Endothelial cell of umbilical vein (primary cell): ENCODE results near the gene GYS2. TPM values are rescaled to one million over a fixed set of nuclear protein-coding genes. Genes with fewer than 3 reads are reported as not detected.

Experiments
- BruUV-seq: library from RNA; stranded (reverse); fragments of 400-500 nt; replicated peaks from 2 replicates; lab custom pipeline; 2021; lab: Mats Ljungman, UMichigan
- CTCF ChIA-PET: fragments of 300-600, 350-600 bp; sonication (Branson Sonifier 250); formaldehyde crosslinking; loops from one replicate; lab custom pipeline; 2021; ENCODE audit warnings: antibody characterized with exemption, inconsistent platforms; lab: Charles Lee
- POLR2A ChIA-PET: fragments of 300-600, 350-600 bp; sonication (Branson Sonifier 250); formaldehyde crosslinking; loops from one replicate; lab custom pipeline; 2021; ENCODE audit warnings: antibody characterized with exemption, inconsistent platforms; lab: Charles Lee
- DNase-seq: peaks from one replicate; pipeline ENCODE4 v3.0.0-alpha.2; 2011; ENCODE audit warnings: low read depth, low spot score
- FAIRE-seq: peaks from 2 replicates; lab custom pipeline; 2011; peaks lifted over from hg19 to GRCh38; lab: Jason Lieb, UNC
- H2AFZ ChIP-seq: 2 replicates; pipeline ENCODE4 v1.6.0; 2012; ENCODE audit warnings: low read depth, low read length, control low read depth, inconsistent platforms
- H3K27ac ChIP-seq: 2 replicates; pipeline ENCODE4 v1.5.1; 2011; ENCODE audit warnings: low read depth, mild to moderate bottlenecking, control low read depth, low read length, moderate library complexity; ENCODE audit not compliant: insufficient read depth
- H3K27me3 ChIP-seq, 2 experiments: 2 replicates each; pipeline versions ENCODE4 v1.6.0 to v1.6.1; 2011; ENCODE audit warnings: low read length in 2 of 2, mixed read lengths in 1 of 2; ENCODE audit not compliant: control insufficient read depth in 2 of 2, insufficient read depth in 2 of 2
- H3K36me3 ChIP-seq, 2 experiments: 2 replicates in 1 of 2; 3 replicates in 1 of 2; pipeline ENCODE4 v1.5.1; 2011; ENCODE audit warnings: low read length in 2 of 2, mild to moderate bottlenecking in 1 of 2, moderate library complexity in 1 of 2; ENCODE audit not compliant: control insufficient read depth in 2 of 2, insufficient read depth in 2 of 2; ENCODE audit errors: extremely low read depth in 1 of 2
- H3K4me1 ChIP-seq: 3 replicates; pipeline ENCODE4 v1.5.1; 2011; ENCODE audit warnings: mild to moderate bottlenecking, low read length; ENCODE audit not compliant: control insufficient read depth, insufficient read depth; ENCODE audit errors: extremely low read depth
- H3K4me2 ChIP-seq: 2 replicates; pipeline ENCODE4 v1.6.1; 2011; ENCODE audit warnings: low read length, control low read depth, mixed read lengths; ENCODE audit not compliant: insufficient read depth
- H3K4me3 ChIP-seq, 3 experiments: fragments of 200-600 bp in 1 of 3; sonication (generic), shearing (Covaris generic) in 1 of 3; replicated peaks in 1 of 3; 2 replicates each; pipeline ENCODE4 v1.5.1; 2011 to 2016; ENCODE audit warnings: control low read depth in 3 of 3, low read length in 3 of 3, mild to moderate bottlenecking in 2 of 3, inconsistent platforms in 1 of 3, low read depth in 1 of 3, moderate library complexity in 1 of 3; ENCODE audit not compliant: insufficient read depth in 1 of 3
- H3K79me2 ChIP-seq: 2 replicates; pipeline ENCODE4 v1.6.0; 2012; ENCODE audit warnings: low read length, inconsistent platforms; ENCODE audit not compliant: control insufficient read depth, insufficient read depth
- H3K9ac ChIP-seq: replicated peaks from 2 replicates; pipeline ENCODE3; 2011; ENCODE audit warnings: low read length, control low read depth; ENCODE audit not compliant: insufficient read depth; ENCODE audit errors: extremely low read depth
- H3K9me1 ChIP-seq: replicated peaks from 3 replicates; pipeline ENCODE4 v1.6.0; 2011; ENCODE audit warnings: mild to moderate bottlenecking, low read length; ENCODE audit not compliant: control insufficient read depth, insufficient read depth; ENCODE audit errors: extremely low read depth
- H3K9me3 ChIP-seq: replicated peaks from 2 replicates; pipeline ENCODE4 v1.5.1; 2012; ENCODE audit warnings: low read length, inconsistent platforms; ENCODE audit not compliant: control insufficient read depth, insufficient read depth
- H4K20me1 ChIP-seq: replicated peaks from 2 replicates; pipeline ENCODE3; 2011; ENCODE audit warnings: mild to moderate bottlenecking, low read length; ENCODE audit not compliant: control insufficient read depth, insufficient read depth; ENCODE audit errors: extremely low read depth
- FOS ChIP-seq: IDR thresholded peaks from 2 replicates; pipeline ENCODE4 v1.6.1; 2011; ENCODE audit warnings: mild to moderate bottlenecking, low read length, moderate library complexity, borderline replicate concordance; ENCODE audit not compliant: insufficient read depth
- GATA2 ChIP-seq: IDR thresholded peaks from 2 replicates; pipeline ENCODE4 v1.7.0; 2011; ENCODE audit warnings: low read depth, mild to moderate bottlenecking, moderate library complexity, mixed read lengths, low read length; ENCODE audit not compliant: insufficient read length, insufficient read depth
- JUN ChIP-seq: IDR thresholded peaks from 2 replicates; pipeline ENCODE4 v1.6.1; 2011; ENCODE audit warnings: borderline replicate concordance, low read depth; ENCODE audit not compliant: insufficient read length, insufficient read depth
- MYC ChIP-seq: IDR thresholded peaks from one replicate; pipeline ENCODE4 v1.6.1; 2011; ENCODE audit warnings: mild to moderate bottlenecking, low read depth, low read length
- POLR2A ChIP-seq: IDR thresholded peaks from 2 replicates; pipeline ENCODE4 v1.6.1; 2012; ENCODE audit warnings: low read depth, mild to moderate bottlenecking, control low read depth, low read length
- POLR2AphosphoS5 ChIP-seq: IDR thresholded peaks from 2 replicates; pipeline ENCODE4 v1.6.1; 2012; ENCODE audit warnings: low read depth, mild to moderate bottlenecking, control low read depth, low read length, moderate library complexity; ENCODE audit not compliant: insufficient read depth
- dilution Hi-C: fragments of 300-500 bp; cut with MboI; formaldehyde crosslinking; loops from one replicate; pipeline ENCODE4 v1.15.0; 2019; ENCODE audit warnings: low sequenced_read_pairs; ENCODE audit not compliant: extremely low pct_ligation_motif_present
- intact Hi-C: fragments of 100-400 bp; cut with micrococcal nuclease; formaldehyde crosslinking; loops from one replicate; pipeline ENCODE4 v1.10.0; 2022
- polyA plus RNA-seq, 4 experiments: library from polyadenylated mRNA; depleted of rRNA in 3 of 4; stranded (reverse) in 3 of 4; unstranded in 1 of 4; fragments of >200 nt; gene quantifications; 2 replicates each; pipeline versions ENCODE4 v1.2.1 to v1.2.3, GENCODE V29; 2011 to 2012; ENCODE audit warnings: missing spikeins in 1 of 4
- total RNA-seq: library from RNA; stranded (reverse); gene quantifications from 2 replicates; pipeline ENCODE4 v1.2.3, GENCODE V29; 2021
- TF ChIP-seq, protein P1 (sequence below), 2 donors: IDR thresholded peaks; 1 replicate in 1 of 2; 2 replicates in 1 of 2; pipeline ENCODE4 v1.5.1; 2011; ENCODE audit warnings: low read length in 2 of 2, mild to moderate bottlenecking in 2 of 2, moderate library complexity in 2 of 2, control low read depth in 1 of 2, inconsistent platforms in 1 of 2, low read depth in 1 of 2; ENCODE audit not compliant: insufficient read depth in 1 of 2; ENCODE audit errors: extremely low read depth in 1 of 2

GYS2 gene
- total and polyA plus RNA-seq, 2 donors (not counting 3 experiments of a cell fraction or from before 2014, with no cell fraction given): 0.04 TPM; not detected in 1

DNA sequence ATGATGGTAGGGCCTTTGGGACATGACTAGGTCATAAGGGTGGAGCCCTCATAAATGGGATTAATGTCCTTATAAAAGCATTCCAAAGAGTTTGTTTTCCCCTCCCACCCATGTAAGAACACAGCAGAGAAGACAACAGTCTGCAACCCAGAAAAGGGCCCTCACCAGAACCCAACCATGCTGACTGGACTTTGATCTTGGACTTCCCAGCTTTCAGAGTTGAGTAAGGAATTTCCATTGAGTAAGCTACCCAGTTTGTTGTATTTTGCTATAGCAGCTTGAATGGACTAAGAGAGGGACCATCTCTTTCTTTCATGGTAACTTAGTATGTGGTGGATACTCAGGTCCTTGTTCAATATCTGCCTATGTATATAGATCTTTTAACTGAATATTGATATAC is 81.5 kb downstream of the GYS2 start:
- Histone ChIP-seq H3K9me3 (no peaks in the 10 kb centered on the region), H3K79me2 (no peaks in the 10 kb centered on the region), H3K9ac (no peak overlapping the region), H3K36me3 (no peaks in the 10 kb centered on the region), H3K27ac (no peak overlapping the region), H3K4me2 (no peak overlapping the region), H2AFZ (no peak overlapping the region), H3K4me3 (no peak overlapping the region), H4K20me1 (no peaks in the 10 kb centered on the region), H3K27me3 (peaks cover 0 to 4% of the 10 kb centered on the region in 2 experiments), H3K4me1 (peaks cover 9% of the 10 kb centered on the region), H3K9me1 (no peaks in the 10 kb centered on the region)
- DNase-seq: no peak
- intact Hi-C loops: no loop called here
- CTCF ChIA-PET: no interaction called here
- no peak for FAIRE-seq
- BruUV-seq: no TSS peak
- TF ChIP-seq GATA2: no peak
- dilution Hi-C loops: no loop called here
- POLR2A ChIA-PET: no interaction called here

- H3K36me3 ChIP-seq: peaks cover 0 to 4% of the 10 kb centered on the region in 2 experiments
- TF ChIP-seq MYC (no peak), POLR2AphosphoS5 (no peak), FOS (no peak), JUN (no peak), POLR2A (no peak)
- TF ChIP-seq, protein P1, sequence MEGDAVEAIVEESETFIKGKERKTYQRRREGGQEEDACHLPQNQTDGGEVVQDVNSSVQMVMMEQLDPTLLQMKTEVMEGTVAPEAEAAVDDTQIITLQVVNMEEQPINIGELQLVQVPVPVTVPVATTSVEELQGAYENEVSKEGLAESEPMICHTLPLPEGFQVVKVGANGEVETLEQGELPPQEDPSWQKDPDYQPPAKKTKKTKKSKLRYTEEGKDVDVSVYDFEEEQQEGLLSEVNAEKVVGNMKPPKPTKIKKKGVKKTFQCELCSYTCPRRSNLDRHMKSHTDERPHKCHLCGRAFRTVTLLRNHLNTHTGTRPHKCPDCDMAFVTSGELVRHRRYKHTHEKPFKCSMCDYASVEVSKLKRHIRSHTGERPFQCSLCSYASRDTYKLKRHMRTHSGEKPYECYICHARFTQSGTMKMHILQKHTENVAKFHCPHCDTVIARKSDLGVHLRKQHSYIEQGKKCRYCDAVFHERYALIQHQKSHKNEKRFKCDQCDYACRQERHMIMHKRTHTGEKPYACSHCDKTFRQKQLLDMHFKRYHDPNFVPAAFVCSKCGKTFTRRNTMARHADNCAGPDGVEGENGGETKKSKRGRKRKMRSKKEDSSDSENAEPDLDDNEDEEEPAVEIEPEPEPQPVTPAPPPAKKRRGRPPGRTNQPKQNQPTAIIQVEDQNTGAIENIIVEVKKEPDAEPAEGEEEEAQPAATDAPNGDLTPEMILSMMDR (IDR thresholded peaks at IDR 0.05; ENCODE audit: extremely low read depth in 1 of 2, insufficient read depth in 1 of 2, low read depth in 1 of 2, low read length in 2 of 2): no peak
- no peaks in the 10 kb centered on the region for H3K79me2 ChIP-seq
- ChIA-PET CTCF (no interaction called here), POLR2A (no interaction called here)
- H3K9ac ChIP-seq: no peak overlapping the region
- no peaks in the 10 kb centered on the region for H3K9me3 ChIP-seq
- dilution Hi-C loops (no loop called here), intact Hi-C loops (no loop called here)
- no peak overlapping the region for H3K4me3 ChIP-seq
- no peak for FAIRE-seq
- no peak overlapping the region for H3K27ac ChIP-seq
- no peak overlapping the region for H3K4me2 ChIP-seq
- DNase-seq: no peak
- no peaks in the 10 kb centered on the region for H3K9me1 ChIP-seq
- no peaks in the 10 kb centered on the region for H3K4me1 ChIP-seq
- H4K20me1 ChIP-seq: no peaks in the 10 kb centered on the region
- no peaks in the 10 kb centered on the region for H3K27me3 ChIP-seq
- no peak overlapping the region for H2AFZ ChIP-seq
- BruUV-seq: no TSS peak
These were observed 83.1 kb downstream of the GYS2 start for GRCh38 chr12:21521541-21521940.
